ENCODE measurements around the gene LLGL2. TPM values are rescaled to one million over a fixed set of nuclear protein-coding genes. Genes with fewer than 3 reads are reported as not detected.
A peak's percentile ranks its signal among the peaks of the same experiment; 100 is the strongest.

The LLGL2 gene
- total RNA-seq, 2 donors from 2014 or later = 113 to 251 TPM

DNA sequence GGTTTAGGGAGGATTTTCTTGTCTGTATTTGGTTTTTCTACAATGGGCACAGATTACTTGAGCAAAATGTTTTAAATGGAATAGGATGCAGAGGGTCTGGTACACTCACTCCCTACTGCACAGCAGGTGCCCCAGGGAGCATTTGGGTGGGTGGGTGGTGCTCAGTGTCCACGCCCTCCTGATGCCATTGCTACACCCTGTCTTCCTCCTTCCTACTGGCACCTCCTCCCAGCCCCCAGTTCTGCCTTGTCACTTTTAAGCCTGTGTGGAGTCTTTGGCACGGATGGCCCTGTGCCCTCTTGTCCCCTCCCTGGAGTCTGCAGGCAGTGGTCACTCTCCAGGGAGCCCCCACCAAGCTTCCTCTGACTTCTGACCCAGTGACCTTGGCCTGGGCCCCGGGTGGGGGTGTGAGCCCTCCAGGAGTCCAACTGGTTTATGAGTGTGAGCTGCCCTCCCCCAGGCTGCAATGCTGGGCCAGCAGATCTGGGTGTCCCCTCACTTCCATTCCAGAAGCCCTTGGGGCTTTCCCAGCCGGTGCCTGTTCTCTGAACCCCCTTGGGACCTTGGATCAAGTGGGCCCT, 15.5 kb downstream of the LLGL2 start:
- 40 to 55% methylated on average over 4 of the region's 4 CpGs for WGBS, 2 donors
- Histone ChIP-seq H3K36me3 (replicated peaks in 1 of 2; ENCODE audit: insufficient read depth in 1 of 2, low read depth in 2 of 2) (no peaks in the 10 kb centered on the region), H3K4me1 (peaks cover 82% of the 10 kb centered on the region), H3K4me3 (no peak overlapping the region), H3K9me3 (no peaks in the 10 kb centered on the region), H3K27me3 (no peaks in the 10 kb centered on the region), H3K27ac (peak overlapping the region in 3 of 4 donors; percentile 29 to 65 (median 49))
- no peak for ATAC-seq
- intact Hi-C loops (cut with DNase I) = no loop called here
- TF ChIP-seq CTCF (IDR thresholded peaks at IDR 0.05) = no peak
- TF ChIP-seq POLR2A (IDR thresholded peaks at IDR 0.05) = no peak
- no peak for DNase-seq

DNA sequence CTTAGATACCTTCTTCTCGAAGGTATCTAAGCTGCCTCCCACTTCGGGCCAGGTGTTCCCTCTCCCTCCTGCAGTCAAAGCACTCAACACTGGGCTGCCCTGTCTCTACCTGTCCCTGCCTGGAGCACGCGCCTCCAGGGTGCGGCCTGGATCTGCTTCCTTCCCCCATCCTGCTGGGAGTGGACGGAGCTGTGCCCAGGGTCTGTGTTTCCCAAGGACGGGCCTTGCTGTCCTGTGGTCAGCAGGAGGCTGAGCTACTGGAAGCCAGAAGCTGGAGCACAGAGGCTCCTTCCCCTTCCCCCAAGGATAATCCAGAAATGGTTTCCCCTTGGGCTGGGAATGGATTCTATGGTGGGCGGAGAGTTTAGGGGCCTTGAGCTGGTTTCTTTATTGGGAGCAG, 16.7 kb downstream of the LLGL2 start:
- no peaks in the 10 kb centered on the region for H3K27me3 ChIP-seq
- H3K4me1 ChIP-seq = peaks cover 89% of the 10 kb centered on the region
- H3K27ac ChIP-seq = peak overlapping the region; percentile 50 to 79 (median 67)
- H3K36me3 ChIP-seq (replicated peaks in 1 of 2; ENCODE audit: insufficient read depth in 1 of 2, low read depth in 2 of 2) = no peaks in the 10 kb centered on the region
- DNase-seq (no peak), ATAC-seq (no peak)
- H3K9me3 ChIP-seq = no peaks in the 10 kb centered on the region
- TF ChIP-seq CTCF (IDR thresholded peaks at IDR 0.05) (no peak), POLR2A (IDR thresholded peaks at IDR 0.05) (no peak)
- no peak overlapping the region for H3K4me3 ChIP-seq
- WGBS, 2 donors = 70 to 81% methylated on average over 8 of the region's 8 CpGs
- intact Hi-C loops (cut with DNase I) = no loop called here

- 56 to 65% methylated on average over 11 to 15 of the region's 15 CpGs for WGBS, 2 donors
- H3K4me1 ChIP-seq = peaks cover 93% of the 10 kb centered on the region
- intact Hi-C loops (cut with DNase I) = no loop called here
- ATAC-seq (peak; percentile 22), DNase-seq (no peak)
- H3K9me3 ChIP-seq = no peaks in the 10 kb centered on the region
- H3K36me3 ChIP-seq (replicated peaks in 1 of 2; ENCODE audit: insufficient read depth in 1 of 2, low read depth in 2 of 2) = no peaks in the 10 kb centered on the region
- H3K27ac ChIP-seq = peak overlapping the region; percentile 50 to 79 (median 67)
- TF ChIP-seq CTCF (IDR thresholded peaks at IDR 0.05) (no peak), POLR2A (IDR thresholded peaks at IDR 0.05) (no peak)
- H3K4me3 ChIP-seq = no peak overlapping the region
- no peaks in the 10 kb centered on the region for H3K27me3 ChIP-seq
These were observed 17.3 kb downstream of the LLGL2 start for GRCh38 chr17:75542728-75543336.

- H3K4me1 ChIP-seq = peaks cover 92% of the 10 kb centered on the region
- no peak for DNase-seq
- no peak for ATAC-seq
- peak overlapping the region in 3 of 4 donors; percentile 59 to 79 (median 75) for H3K27ac ChIP-seq
- H3K27me3 ChIP-seq = no peaks in the 10 kb centered on the region
- intact Hi-C loops (cut with DNase I) = no loop called here
- 70 to 77% methylated on average over 5 to 8 of the region's 8 CpGs for WGBS, 2 donors
- H3K36me3 ChIP-seq (replicated peaks in 1 of 2; ENCODE audit: insufficient read depth in 1 of 2, low read depth in 2 of 2) = no peaks in the 10 kb centered on the region
- no peak for TF ChIP-seq CTCF (IDR thresholded peaks at IDR 0.05)
- TF ChIP-seq POLR2A (IDR thresholded peaks at IDR 0.05) = no peak
- H3K9me3 ChIP-seq = no peaks in the 10 kb centered on the region
- no peak overlapping the region for H3K4me3 ChIP-seq
These were observed 18.8 kb downstream of the LLGL2 start for GRCh38 chr17:75544250-75544649.

GRCh38 chr17:75546181-75546580, 20.7 kb downstream of the LLGL2 start:
- Histone ChIP-seq H3K9me3 (no peaks in the 10 kb centered on the region), H3K4me3 (no peak overlapping the region), H3K36me3 (replicated peaks in 1 of 2; ENCODE audit: insufficient read depth in 1 of 2, low read depth in 2 of 2) (no peaks in the 10 kb centered on the region), H3K27me3 (no peaks in the 10 kb centered on the region), H3K27ac (peak overlapping the region in 3 of 4 donors; percentile 59 to 79 (median 75)), H3K4me1 (peaks cover 92% of the 10 kb centered on the region)
- DNase-seq (peak; percentile 43 to 67 (median 49)), ATAC-seq (no peak)
- intact Hi-C loops (cut with DNase I) = no loop called here
- WGBS, 2 donors = 19 to 37% methylated on average over 8 to 13 of the region's 13 CpGs
- no peak for TF ChIP-seq POLR2A (IDR thresholded peaks at IDR 0.05)
- no peak for TF ChIP-seq CTCF (IDR thresholded peaks at IDR 0.05)
